ENCODE data around the gene PIGV. TPM values are rescaled to one million over a fixed set of nuclear protein-coding genes. Genes with fewer than 3 reads are reported as not detected.

The PIGV gene
- total RNA-seq, 2 experiments from 2014 or later: 19.9 to 20.3 TPM

GRCh38 chr1:26824731-26825130, 37.0 kb downstream of the PIGV start:
- peaks cover 20% of the 10 kb centered on the region for H3K36me3 Mint-ChIP-seq (ENCODE audit: low read depth)
- no peak for ATAC-seq
- no peak overlapping the region for H3K4me3 Mint-ChIP-seq
- no peaks in the 10 kb centered on the region for H3K27me3 Mint-ChIP-seq (ENCODE audit: low read depth)
- CTCF ChIA-PET: interaction anchor here (0.6 to 5.0 kb wide), 8 partner anchors 9 to 1491 kb away, joined by 3 to 45 read pairs (median 4); no protein-coding TSS in a partner anchor
- no peak overlapping the region for H3K27ac Mint-ChIP-seq
- H3K4me1 Mint-ChIP-seq (ENCODE audit: low read depth): peaks cover 55% of the 10 kb centered on the region
- POLR2A ChIA-PET: interaction anchor here (1.0 to 2.2 kb wide), 3 partner anchors 9 to 41 kb away, joined by 3 to 9 read pairs (median 4); no protein-coding TSS in a partner anchor
- no peaks in the 10 kb centered on the region for H3K9me3 Mint-ChIP-seq (ENCODE audit: insufficient read depth)
- DNase-seq: no peak

DNA sequence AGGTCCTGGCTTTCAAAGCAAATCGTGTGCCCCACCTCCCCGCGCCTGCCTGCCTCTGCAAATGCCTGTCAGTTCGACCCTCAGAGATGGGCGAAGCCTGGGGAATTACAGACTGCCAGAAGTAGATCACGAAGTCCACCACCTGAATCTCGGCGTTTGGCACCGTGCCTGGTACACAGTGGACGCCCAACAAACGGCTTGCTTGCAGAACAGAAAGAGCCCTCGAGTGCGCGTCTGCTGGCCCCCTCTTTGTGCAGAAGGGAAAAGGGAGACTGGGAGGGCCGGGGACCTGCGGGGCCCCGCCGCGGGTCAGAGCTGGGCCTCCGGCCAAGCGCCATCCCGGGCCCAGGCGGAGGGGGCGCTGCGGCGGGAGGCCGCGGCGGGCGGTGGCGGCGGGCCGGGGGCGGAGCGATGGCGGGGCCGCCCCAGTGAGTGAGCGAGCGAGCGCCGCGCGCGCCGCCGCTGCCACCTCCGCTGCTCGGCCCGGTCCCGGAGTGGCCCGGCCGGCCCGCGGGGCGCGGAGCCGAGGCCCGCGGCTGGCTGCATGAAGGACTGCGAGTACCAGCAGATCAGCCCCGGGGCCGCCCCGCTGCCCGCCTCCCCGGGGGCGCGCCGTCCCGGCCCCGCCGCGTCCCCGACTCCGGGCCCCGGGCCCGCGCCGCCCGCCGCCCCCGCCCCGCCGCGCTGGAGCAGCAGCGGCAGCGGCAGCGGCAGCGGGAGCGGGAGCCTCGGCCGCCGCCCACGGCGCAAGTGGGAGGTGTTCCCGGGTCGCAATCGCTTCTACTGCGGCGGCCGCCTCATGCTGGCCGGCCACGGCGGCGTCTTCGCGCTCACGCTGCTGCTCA, 38.7 kb downstream of the PIGV start, which contains the start of gene ZDHHC18:
TSS of gene ZDHHC18 (plus strand) at position 428 of the 845 bp plus-strand sequence. CDS start at position 545, 117 bp downstream.
- ChIA-PET POLR2A (interaction anchor here (0.6 to 2.2 kb wide), 3 partner anchors 36 to 63 kb away, joined by 3 to 9 read pairs (median 3); partner anchors contain the start of gene GPN2), CTCF (interaction anchor here (1.0 to 5.0 kb wide), 8 partner anchors 12 to 219 kb away, joined by 3 to 45 read pairs (median 6); no protein-coding TSS in a partner anchor)
- ATAC-seq (peak; percentile 91), DNase-seq (peak; percentile 70)
- Mint-ChIP-seq H3K4me1 (ENCODE audit: low read depth) (peaks cover 55% of the 10 kb centered on the region), H3K27ac (peak within 1 kb of the TSS; percentile 92), H3K4me3 (peak within 1 kb of the TSS; percentile 95), H3K36me3 (ENCODE audit: low read depth) (peaks cover 28% of the 10 kb centered on the region), H3K27me3 (ENCODE audit: low read depth) (no peaks in the 10 kb centered on the region), H3K9me3 (ENCODE audit: insufficient read depth) (no peaks in the 10 kb centered on the region)

GRCh38 chr1:26827106-26827604, 39.4 kb downstream of the PIGV start:
- POLR2A ChIA-PET: interaction anchor here (1.3 kb wide), 1 partner anchor 36 kb away, joined by 3 read pairs; no protein-coding TSS in a partner anchor
- CTCF ChIA-PET: interaction anchor here (1.2 to 2.1 kb wide), 2 partner anchors 28 to 225 kb away, joined by 5 to 6 read pairs; no protein-coding TSS in a partner anchor
- DNase-seq (no peak), ATAC-seq (no peak)
- H3K4me1 Mint-ChIP-seq (ENCODE audit: low read depth): peaks cover 60% of the 10 kb centered on the region
- H3K36me3 Mint-ChIP-seq (ENCODE audit: low read depth): peaks cover 32% of the 10 kb centered on the region
- peak overlapping the region; percentile 95 for H3K4me3 Mint-ChIP-seq
- no peaks in the 10 kb centered on the region for H3K9me3 Mint-ChIP-seq (ENCODE audit: insufficient read depth)
- H3K27me3 Mint-ChIP-seq (ENCODE audit: low read depth): no peaks in the 10 kb centered on the region
- peak overlapping the region; percentile 92 for H3K27ac Mint-ChIP-seq

DNA sequence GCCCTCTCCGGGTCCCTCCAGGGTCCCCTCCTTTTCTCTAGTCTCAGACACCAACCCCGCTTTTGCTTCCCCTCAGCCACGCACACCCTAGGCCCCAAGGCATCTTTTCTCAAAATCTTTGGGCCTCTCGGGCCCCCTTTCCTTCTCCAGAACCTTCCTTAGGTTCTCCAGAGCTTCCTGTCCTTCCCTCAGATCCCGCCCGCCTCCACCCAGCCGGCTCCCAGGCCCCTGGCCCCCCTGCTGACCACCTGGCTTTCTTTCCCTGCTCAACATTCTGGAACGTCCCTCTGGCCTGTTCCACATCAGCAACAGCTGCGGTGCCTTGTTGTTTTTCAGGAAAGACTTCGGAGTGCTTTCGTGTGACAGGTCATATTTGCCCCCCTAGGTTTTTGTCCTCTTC, 39.9 kb downstream of the PIGV start:
- CTCF ChIA-PET: interaction anchor here (0.9 to 3.5 kb wide), 5 partner anchors 10 to 225 kb away, joined by 3 to 22 read pairs (median 6); partner anchors contain the start of gene PIGV

GRCh38 chr1:26828411-26828991, 40.8 kb downstream of the PIGV start:
- H3K4me3 Mint-ChIP-seq: peak overlapping the region; percentile 95
- peaks cover 43% of the 10 kb centered on the region for H3K36me3 Mint-ChIP-seq (ENCODE audit: low read depth)
- peak overlapping the region; percentile 92 for H3K27ac Mint-ChIP-seq
- H3K9me3 Mint-ChIP-seq (ENCODE audit: insufficient read depth): no peaks in the 10 kb centered on the region
- POLR2A ChIA-PET: interaction anchor here (0.6 to 1.5 kb wide), 5 partner anchors 37 to 72 kb away, joined by 3 to 12 read pairs (median 3); partner anchors contain the start of genes GPATCH3 and PIGV
- no peaks in the 10 kb centered on the region for H3K27me3 Mint-ChIP-seq (ENCODE audit: low read depth)
- peaks cover 67% of the 10 kb centered on the region for H3K4me1 Mint-ChIP-seq (ENCODE audit: low read depth)
- ATAC-seq: no peak
- CTCF ChIA-PET: interaction anchor here (0.9 to 3.5 kb wide), 8 partner anchors 10 to 244 kb away, joined by 3 to 22 read pairs (median 5); partner anchors contain the start of gene PIGV
- no peak for DNase-seq

More for the DNA sequence above, 39.9 kb downstream of the PIGV start:
- Mint-ChIP-seq H3K4me3 (peak overlapping the region; percentile 95), H3K9me3 (ENCODE audit: insufficient read depth) (no peaks in the 10 kb centered on the region), H3K36me3 (ENCODE audit: low read depth) (peaks cover 37% of the 10 kb centered on the region), H3K27me3 (ENCODE audit: low read depth) (no peaks in the 10 kb centered on the region), H3K4me1 (ENCODE audit: low read depth) (peaks cover 65% of the 10 kb centered on the region), H3K27ac (peak overlapping the region; percentile 92)
- ATAC-seq (no peak), DNase-seq (no peak)
- POLR2A ChIA-PET: interaction anchor here (1.0 to 1.5 kb wide), 3 partner anchors 38 to 62 kb away, joined by 3 to 12 read pairs (median 3); no protein-coding TSS in a partner anchor

GRCh38 chr1:26829184-26829911, 41.6 kb downstream of the PIGV start:
- Mint-ChIP-seq H3K4me3 (peak overlapping the region; percentile 95), H3K27me3 (ENCODE audit: low read depth) (no peaks in the 10 kb centered on the region), H3K4me1 (ENCODE audit: low read depth) (peaks cover 76% of the 10 kb centered on the region), H3K9me3 (ENCODE audit: insufficient read depth) (no peaks in the 10 kb centered on the region), H3K27ac (peak overlapping the region; percentile 43), H3K36me3 (ENCODE audit: low read depth) (peaks cover 50% of the 10 kb centered on the region)
- ATAC-seq (no peak), DNase-seq (no peak)
- ChIA-PET POLR2A (interaction anchor here (0.9 to 4.8 kb wide), 5 partner anchors 9 to 132 kb away, joined by 3 to 33 read pairs (median 3); no protein-coding TSS in a partner anchor), CTCF (interaction anchor here (1.0 to 5.1 kb wide), 12 partner anchors 8 to 245 kb away, joined by 3 to 54 read pairs (median 6); partner anchors contain the start of genes GPN2 and PIGV)

GRCh38 chr1:26831059-26831458, 43.3 kb downstream of the PIGV start:
- H3K4me3 Mint-ChIP-seq: no peak overlapping the region
- no peaks in the 10 kb centered on the region for H3K9me3 Mint-ChIP-seq (ENCODE audit: insufficient read depth)
- ATAC-seq: no peak
- peak overlapping the region; percentile 23 for H3K27ac Mint-ChIP-seq
- peaks cover 65% of the 10 kb centered on the region for H3K36me3 Mint-ChIP-seq (ENCODE audit: low read depth)
- H3K4me1 Mint-ChIP-seq (ENCODE audit: low read depth): peaks cover 75% of the 10 kb centered on the region
- DNase-seq: no peak
- POLR2A ChIA-PET: interaction anchor here (4.8 kb wide), 1 partner anchor 34 kb away, joined by 33 read pairs; no protein-coding TSS in a partner anchor
- H3K27me3 Mint-ChIP-seq (ENCODE audit: low read depth): no peaks in the 10 kb centered on the region
- CTCF ChIA-PET: interaction anchor here (0.7 to 5.1 kb wide), 10 partner anchors 10 to 229 kb away, joined by 3 to 88 read pairs (median 9); partner anchors contain the start of gene PIGV

- Mint-ChIP-seq H3K36me3 (ENCODE audit: low read depth) (peaks cover 69% of the 10 kb centered on the region), H3K27me3 (ENCODE audit: low read depth) (no peaks in the 10 kb centered on the region), H3K9me3 (ENCODE audit: insufficient read depth) (no peaks in the 10 kb centered on the region), H3K4me1 (ENCODE audit: low read depth) (peaks cover 72% of the 10 kb centered on the region), H3K27ac (peak overlapping the region; percentile 98), H3K4me3 (no peak overlapping the region)
- ChIA-PET CTCF (interaction anchor here (0.7 to 5.1 kb wide), 13 partner anchors 11 to 293 kb away, joined by 3 to 88 read pairs (median 8); partner anchors contain the start of gene PIGV), POLR2A (interaction anchor here (2.4 to 4.8 kb wide), 3 partner anchors 10 to 42 kb away, joined by 20 to 33 read pairs (median 23); partner anchors contain the start of gene PIGV)
- DNase-seq: no peak
- ATAC-seq: no peak
Observed at GRCh38 chr1:26831546-26832248, 43.9 kb downstream of the PIGV start.

- ChIA-PET POLR2A (interaction anchor here (2.1 to 4.8 kb wide), 4 partner anchors 11 to 135 kb away, joined by 9 to 33 read pairs (median 22); partner anchors contain the start of gene PIGV), CTCF (interaction anchor here (1.0 to 5.1 kb wide), 17 partner anchors 10 to 332 kb away, joined by 4 to 88 read pairs (median 8); partner anchors contain the start of genes GPATCH3 and PIGV)
- Mint-ChIP-seq H3K36me3 (ENCODE audit: low read depth) (peaks cover 66% of the 10 kb centered on the region), H3K4me1 (ENCODE audit: low read depth) (peaks cover 71% of the 10 kb centered on the region), H3K27ac (peak overlapping the region; percentile 98), H3K4me3 (peak overlapping the region; percentile 69), H3K27me3 (ENCODE audit: low read depth) (no peaks in the 10 kb centered on the region), H3K9me3 (ENCODE audit: insufficient read depth) (no peaks in the 10 kb centered on the region)
- DNase-seq (no peak), ATAC-seq (no peak)
Observed at GRCh38 chr1:26832249-26832960, 44.7 kb downstream of the PIGV start.

Measured in activated CD8-positive, alpha-beta T cell treated with anti-CD3 and anti-CD28 coated beads, Interleukin-2, amount 10 ng/mL, durations not matched to agents 7 days and 5 days (primary cell).